Ishikawa (cell line): ENCODE measurements around the gene HTRA3.

Experiments used
- CEBPB ChIP-seq: IDR thresholded peaks from 2 replicates; pipeline ENCODE4 v1.6.1; 2012
- CREB1 ChIP-seq: IDR thresholded peaks from 2 replicates; pipeline ENCODE4 v1.6.1; 2012; ENCODE audit warnings: low read depth
- EGR1 ChIP-seq: IDR thresholded peaks from 2 replicates; pipeline ENCODE4 v1.6.1; 2012
- EP300 ChIP-seq: IDR thresholded peaks from 2 replicates; pipeline ENCODE4 v1.6.1; 2012; ENCODE audit warnings: borderline replicate concordance
- FOXM1 ChIP-seq: IDR thresholded peaks from 2 replicates; pipeline ENCODE4 v1.6.1; 2012; ENCODE audit warnings: low read depth, borderline replicate concordance
- NFIC ChIP-seq: IDR thresholded peaks from 2 replicates; pipeline ENCODE4 v1.6.1; 2012
- RAD21 ChIP-seq: IDR thresholded peaks from 2 replicates; pipeline ENCODE4 v1.6.1; 2012; ENCODE audit warnings: low read depth
- TAF1 ChIP-seq: IDR thresholded peaks from 2 replicates; pipeline ENCODE4 v1.6.1; 2012; ENCODE audit warnings: low read depth, mild to moderate bottlenecking
- TCF12 ChIP-seq: IDR thresholded peaks from 2 replicates; pipeline ENCODE4 v1.6.1; 2012; ENCODE audit warnings: low read depth
- TEAD4 ChIP-seq: IDR thresholded peaks from 2 replicates; pipeline ENCODE4 v1.6.1; 2012
- YY1 ChIP-seq: IDR thresholded peaks from 2 replicates; pipeline ENCODE4 v1.6.1; 2012; ENCODE audit warnings: low read depth
- ZBTB7A ChIP-seq: IDR thresholded peaks from 2 replicates; pipeline ENCODE4 v1.6.1; 2012; ENCODE audit warnings: low read depth
- TF ChIP-seq, protein P1 (sequence below): IDR thresholded peaks from 2 replicates; pipeline ENCODE4 v1.6.1; 2012
- TF ChIP-seq, protein P2 (sequence below): IDR thresholded peaks from 2 replicates; pipeline ENCODE4 v1.6.1; 2012; ENCODE audit warnings: low read depth, mild to moderate bottlenecking
- TF ChIP-seq, protein P3 (sequence below): IDR thresholded peaks from 2 replicates; pipeline ENCODE4 v1.6.1; 2012

HTRA3 gene

DNA sequence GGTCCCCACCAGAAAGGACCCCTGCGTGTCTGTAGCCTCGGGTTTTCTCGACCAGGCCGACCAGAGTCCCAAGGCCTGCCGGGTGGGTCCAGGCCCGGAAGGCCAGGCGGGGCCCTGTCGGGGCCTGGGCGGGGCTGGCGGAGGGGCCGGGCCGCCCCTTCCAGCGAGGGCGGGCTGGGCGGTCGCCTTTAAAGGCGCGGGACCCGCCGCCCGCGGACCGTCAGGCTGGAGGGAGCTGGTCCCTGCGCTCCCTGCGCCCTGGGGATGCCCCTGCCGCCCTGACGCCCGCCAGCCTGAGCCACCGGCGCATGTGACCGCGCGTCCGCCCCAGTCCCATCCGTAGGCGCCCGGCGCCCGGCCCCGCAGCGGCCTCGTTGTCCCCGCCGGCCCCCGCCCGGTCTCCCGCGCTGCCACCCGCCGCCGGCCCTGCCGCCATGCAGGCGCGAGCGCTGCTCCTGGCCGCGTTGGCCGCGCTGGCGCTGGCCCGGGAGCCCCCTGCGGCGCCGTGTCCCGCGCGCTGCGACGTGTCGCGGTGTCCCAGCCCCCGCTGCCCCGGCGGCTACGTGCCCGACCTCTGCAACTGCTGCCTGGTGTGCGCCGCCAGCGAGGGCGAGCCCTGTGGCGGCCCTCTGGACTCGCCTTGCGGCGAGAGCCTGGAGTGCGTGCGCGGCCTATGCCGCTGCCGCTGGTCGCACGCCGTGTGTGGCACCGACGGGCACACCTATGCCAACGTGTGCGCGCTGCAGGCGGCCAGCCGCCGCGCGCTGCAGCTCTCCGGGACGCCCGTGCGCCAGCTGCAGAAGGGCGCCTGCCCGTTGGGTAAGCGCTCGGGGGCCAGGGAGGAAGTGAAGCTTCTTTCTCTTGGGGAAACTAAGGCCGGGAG, at the start of gene HTRA3:
HTRA3 (plus strand) TSS at position 220 of the 883 bp plus-strand sequence; CDS start at position 435, 215 bp downstream.
- TF ChIP-seq, protein P1, sequence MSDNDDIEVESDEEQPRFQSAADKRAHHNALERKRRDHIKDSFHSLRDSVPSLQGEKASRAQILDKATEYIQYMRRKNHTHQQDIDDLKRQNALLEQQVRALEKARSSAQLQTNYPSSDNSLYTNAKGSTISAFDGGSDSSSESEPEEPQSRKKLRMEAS = peak; percentile 27; the same call in 1 of the 2 replicates
- TF ChIP-seq EP300 = no peak
- no peak for TF ChIP-seq CEBPB
- no peak for TF ChIP-seq CREB1
- no peak for TF ChIP-seq RAD21
- no peak for TF ChIP-seq FOXM1
- no peak for TF ChIP-seq NFIC
- TF ChIP-seq TAF1 = 0 out of 2 replicates have a peak, but pooled peaks have one; percentile 27
- TF ChIP-seq, protein P2, sequence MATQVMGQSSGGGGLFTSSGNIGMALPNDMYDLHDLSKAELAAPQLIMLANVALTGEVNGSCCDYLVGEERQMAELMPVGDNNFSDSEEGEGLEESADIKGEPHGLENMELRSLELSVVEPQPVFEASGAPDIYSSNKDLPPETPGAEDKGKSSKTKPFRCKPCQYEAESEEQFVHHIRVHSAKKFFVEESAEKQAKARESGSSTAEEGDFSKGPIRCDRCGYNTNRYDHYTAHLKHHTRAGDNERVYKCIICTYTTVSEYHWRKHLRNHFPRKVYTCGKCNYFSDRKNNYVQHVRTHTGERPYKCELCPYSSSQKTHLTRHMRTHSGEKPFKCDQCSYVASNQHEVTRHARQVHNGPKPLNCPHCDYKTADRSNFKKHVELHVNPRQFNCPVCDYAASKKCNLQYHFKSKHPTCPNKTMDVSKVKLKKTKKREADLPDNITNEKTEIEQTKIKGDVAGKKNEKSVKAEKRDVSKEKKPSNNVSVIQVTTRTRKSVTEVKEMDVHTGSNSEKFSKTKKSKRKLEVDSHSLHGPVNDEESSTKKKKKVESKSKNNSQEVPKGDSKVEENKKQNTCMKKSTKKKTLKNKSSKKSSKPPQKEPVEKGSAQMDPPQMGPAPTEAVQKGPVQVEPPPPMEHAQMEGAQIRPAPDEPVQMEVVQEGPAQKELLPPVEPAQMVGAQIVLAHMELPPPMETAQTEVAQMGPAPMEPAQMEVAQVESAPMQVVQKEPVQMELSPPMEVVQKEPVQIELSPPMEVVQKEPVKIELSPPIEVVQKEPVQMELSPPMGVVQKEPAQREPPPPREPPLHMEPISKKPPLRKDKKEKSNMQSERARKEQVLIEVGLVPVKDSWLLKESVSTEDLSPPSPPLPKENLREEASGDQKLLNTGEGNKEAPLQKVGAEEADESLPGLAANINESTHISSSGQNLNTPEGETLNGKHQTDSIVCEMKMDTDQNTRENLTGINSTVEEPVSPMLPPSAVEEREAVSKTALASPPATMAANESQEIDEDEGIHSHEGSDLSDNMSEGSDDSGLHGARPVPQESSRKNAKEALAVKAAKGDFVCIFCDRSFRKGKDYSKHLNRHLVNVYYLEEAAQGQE = no peak
- no peak for TF ChIP-seq TEAD4
- TF ChIP-seq TCF12 = no peak
- TF ChIP-seq ZBTB7A = no peak
- no peak for TF ChIP-seq YY1
- no peak for TF ChIP-seq EGR1
- TF ChIP-seq, protein P3, sequence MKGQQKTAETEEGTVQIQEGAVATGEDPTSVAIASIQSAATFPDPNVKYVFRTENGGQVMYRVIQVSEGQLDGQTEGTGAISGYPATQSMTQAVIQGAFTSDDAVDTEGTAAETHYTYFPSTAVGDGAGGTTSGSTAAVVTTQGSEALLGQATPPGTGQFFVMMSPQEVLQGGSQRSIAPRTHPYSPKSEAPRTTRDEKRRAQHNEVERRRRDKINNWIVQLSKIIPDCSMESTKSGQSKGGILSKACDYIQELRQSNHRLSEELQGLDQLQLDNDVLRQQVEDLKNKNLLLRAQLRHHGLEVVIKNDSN = no peak

DNA sequence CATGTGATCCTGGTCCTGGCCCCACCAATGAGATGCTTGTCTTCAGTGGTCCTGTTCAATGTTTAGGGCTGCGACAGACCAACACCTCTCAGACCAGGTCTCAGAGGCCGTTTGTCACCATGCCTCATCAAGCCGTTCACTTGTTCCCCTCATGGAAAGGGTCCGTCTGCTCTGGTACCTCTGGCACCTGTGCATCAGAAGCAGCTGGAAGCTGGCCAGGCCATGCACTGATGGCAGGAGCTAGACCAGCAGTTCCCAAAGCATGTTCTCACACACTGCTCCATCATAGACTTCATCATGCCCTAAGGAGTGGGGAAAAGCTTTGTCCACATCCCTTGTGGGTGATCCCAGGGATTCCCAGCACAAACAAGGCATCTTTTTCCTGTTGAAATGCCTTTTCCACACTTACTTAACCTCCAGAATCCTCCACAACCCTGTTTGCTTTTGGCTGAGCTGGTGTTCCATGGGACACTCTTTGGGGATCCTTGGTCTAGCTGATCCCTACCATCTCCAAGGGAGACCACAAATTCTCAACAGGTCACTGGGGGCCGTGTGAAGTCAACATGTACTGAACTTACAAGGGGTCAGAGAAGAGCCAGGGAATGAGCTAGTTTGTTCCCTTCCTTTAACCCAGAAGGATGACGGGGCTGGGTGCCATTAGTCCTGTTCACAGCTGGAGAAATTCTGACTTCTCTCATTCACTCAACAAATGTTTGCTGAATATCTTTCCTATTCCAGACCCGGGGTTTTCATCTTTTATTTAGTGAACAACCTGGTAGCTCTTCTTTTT, 48.7 kb upstream of the HTRA3 start:
- no peak for TF ChIP-seq FOXM1
- TF ChIP-seq, protein P3 = no peak
- no peak for TF ChIP-seq EGR1
- TF ChIP-seq NFIC = no peak
- no peak for TF ChIP-seq TAF1
- TF ChIP-seq, protein P1 = no peak
- no peak for TF ChIP-seq RAD21
- no peak for TF ChIP-seq YY1
- TF ChIP-seq TCF12 = no peak
- TF ChIP-seq, protein P2 = no peak
- no peak for TF ChIP-seq TEAD4
- TF ChIP-seq CEBPB = no peak
- TF ChIP-seq CREB1 = no peak

DNA sequence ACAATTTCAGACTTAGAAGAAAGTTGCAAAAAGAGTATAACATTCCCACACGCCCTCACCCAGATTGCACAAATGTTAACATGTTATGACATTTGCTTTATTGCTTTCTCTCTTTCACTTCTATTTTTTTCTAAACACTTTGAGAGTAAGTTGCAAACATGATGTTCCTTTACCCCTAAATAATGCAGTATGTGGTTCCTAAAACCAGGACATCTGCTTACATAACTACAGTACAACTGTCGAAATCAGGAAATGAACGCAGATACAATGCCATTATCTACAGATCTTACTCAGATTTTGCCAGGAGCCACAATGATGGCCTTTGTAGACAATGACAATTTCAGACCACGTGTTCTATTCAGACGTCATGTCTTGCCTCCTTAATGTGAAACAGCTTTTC, 48.1 kb upstream of the HTRA3 start:
- TF ChIP-seq TAF1 (no peak), EGR1 (no peak), NFIC (no peak)

DNA sequence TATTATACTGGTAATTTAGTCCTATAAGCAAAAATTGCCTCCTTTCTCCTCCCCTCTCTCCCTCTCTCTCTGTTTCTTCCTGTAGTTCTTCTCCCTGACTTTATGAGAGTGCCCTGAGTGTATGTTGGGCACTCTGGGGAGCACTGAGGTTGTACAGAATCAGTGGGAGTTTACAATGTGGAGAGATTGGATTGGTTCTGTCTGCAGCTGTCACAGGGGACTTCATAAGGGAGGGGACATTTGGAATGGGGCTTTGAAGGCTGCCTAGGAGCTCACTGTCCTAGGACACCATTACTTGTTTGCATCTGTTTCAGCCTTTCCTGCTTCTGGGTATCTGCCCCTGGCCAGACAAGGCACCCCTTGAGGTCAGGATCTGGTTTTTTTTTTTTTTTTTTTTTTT, 47.6 kb upstream of the HTRA3 start:
- TF ChIP-seq CEBPB (no peak), YY1 (no peak), NFIC (no peak), FOXM1 (no peak), TAF1 (no peak), TEAD4 (no peak), EGR1 (no peak), TCF12 (no peak)
- TF ChIP-seq, protein P3 = no peak
